22Rv1 (cell line): ENCODE results near the gene SEMA5A.

Experiments used
- CTCF ChIP-seq: fragments of 450-650 bp; IDR thresholded peaks from 2 replicates; pipeline ENCODE4 v1.5.1; 2017; ENCODE audit warnings: mild to moderate bottlenecking
- ZFX ChIP-seq: fragments of 450-650 bp; IDR thresholded peaks from 2 replicates; pipeline ENCODE4 v1.6.1; 2017; ENCODE audit warnings: antibody characterized with exemption, borderline replicate concordance

- TF ChIP-seq CTCF (no peak), ZFX (no peak)
Measured at GRCh38 chr5:9170026-9170425, 375.8 kb downstream of the SEMA5A start.
